ENCODE measurements around the gene RANBP2.
"Not testable (repeated sequence)": the region's sequence is repeated elsewhere in the genome, so short reads cannot be mapped to it uniquely, and the experiment has no call there.

DNA sequence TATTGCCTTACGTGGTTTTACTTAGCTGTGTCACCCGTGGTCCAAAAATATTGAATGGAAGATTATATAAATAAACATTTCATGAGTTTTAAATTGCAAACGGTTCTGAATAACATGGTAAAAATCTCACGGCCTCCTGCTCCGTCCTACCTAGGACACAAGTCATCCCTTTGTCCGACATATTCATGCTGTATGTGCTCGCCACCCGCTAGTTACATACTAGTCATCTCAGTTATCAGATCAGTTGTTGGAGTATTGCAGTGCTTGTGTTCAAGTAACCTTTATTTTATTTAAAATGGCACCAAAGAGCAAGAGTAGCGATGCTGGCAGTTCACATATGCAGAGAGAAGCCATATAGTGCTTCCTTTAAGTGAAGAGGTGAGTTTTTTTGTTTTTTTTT, 6.8 kb downstream of the RANBP2 start:
- TF ChIP-seq POLR2AphosphoS5, POLR2A (IDR thresholded peaks at IDR 0.05; ENCODE audit: low read depth, low read length): not testable (repeated sequence)
